Glutamatergic neuron (in vitro differentiated cells): ENCODE results near the gene GPR68. TPM values are rescaled to one million over a fixed set of nuclear protein-coding genes. Genes with fewer than 3 reads are reported as not detected.

Source experiments
- DNase-seq: peaks from one replicate; pipeline ENCODE4 v3.0.0; 2022
- H3K27ac Mint-ChIP-seq: one replicate; pipeline ENCODE4 v1.8.0; 2020; ENCODE audit warnings: mild to moderate bottlenecking, mixed read lengths, inconsistent platforms; ENCODE audit not compliant: unreplicated experiment
- H3K27me3 Mint-ChIP-seq: one replicate; pipeline ENCODE4 v1.8.0; 2020; ENCODE audit warnings: mild to moderate bottlenecking, moderate library complexity, mixed read lengths, inconsistent platforms; ENCODE audit not compliant: unreplicated experiment
- H3K36me3 Mint-ChIP-seq: one replicate; pipeline ENCODE4 v1.8.0; 2020; ENCODE audit warnings: mild to moderate bottlenecking, mixed read lengths, inconsistent platforms; ENCODE audit not compliant: unreplicated experiment
- H3K4me1 Mint-ChIP-seq: one replicate; pipeline ENCODE4 v1.8.0; 2020; ENCODE audit warnings: mild to moderate bottlenecking, low read depth, mixed read lengths, inconsistent platforms; ENCODE audit not compliant: unreplicated experiment
- H3K4me3 Mint-ChIP-seq: one replicate; pipeline ENCODE4 v1.8.0; 2020; ENCODE audit warnings: mild to moderate bottlenecking, mixed read lengths, inconsistent platforms; ENCODE audit not compliant: unreplicated experiment
- H3K9me3 Mint-ChIP-seq: one replicate; pipeline ENCODE4 v1.8.0; 2020; ENCODE audit warnings: mild to moderate bottlenecking, moderate library complexity, mixed read lengths, inconsistent platforms; ENCODE audit not compliant: unreplicated experiment
- CTCF ChIP-seq: fragments of 200-600 bp; sonication (generic); IDR thresholded peaks from one replicate; pipeline ENCODE4 v1.5.0; 2021; ENCODE audit not compliant: partially characterized antibody, unreplicated experiment
- total RNA-seq: library from RNA; stranded (reverse); fragmentation: NEBNext Ultra II Directional; extraction: Animal tissue kit (Norgen Biotek cat#: 25700); gene quantifications from one replicate; pipeline ENCODE4 v1.2.1, GENCODE V29; 2021; ENCODE audit not compliant: unreplicated experiment

The GPR68 gene
- total RNA-seq, 1 donor from 2014 or later: not detected

GRCh38 chr14:91197631-91198030 lies 46.9 kb downstream of the GPR68 start:
- Mint-ChIP-seq H3K27ac (no peak overlapping the region), H3K9me3 (no peaks in the 10 kb centered on the region)

GRCh38 chr14:91195881-91196280 lies 48.6 kb downstream of the GPR68 start:
- no peak overlapping the region for H3K27ac Mint-ChIP-seq
- no peak overlapping the region for H3K4me3 Mint-ChIP-seq
- no peak for DNase-seq
- no peaks in the 10 kb centered on the region for H3K9me3 Mint-ChIP-seq
- no peaks in the 10 kb centered on the region for H3K4me1 Mint-ChIP-seq
- no peak for TF ChIP-seq CTCF
- H3K27me3 Mint-ChIP-seq: peaks cover 4% of the 10 kb centered on the region
- H3K36me3 Mint-ChIP-seq: peaks cover 4% of the 10 kb centered on the region

More at GRCh38 chr14:91197631-91198030, 46.9 kb downstream of the GPR68 start:
- Mint-ChIP-seq H3K4me1 (no peaks in the 10 kb centered on the region), H3K36me3 (peaks cover 8% of the 10 kb centered on the region), H3K27me3 (peaks cover 2% of the 10 kb centered on the region), H3K4me3 (no peak overlapping the region)
- TF ChIP-seq CTCF: no peak
- DNase-seq: no peak

GRCh38 chr14:91193069-91193468 lies 51.4 kb downstream of the GPR68 start:
- no peak for DNase-seq
- no peak overlapping the region for H3K27ac Mint-ChIP-seq
- no peak overlapping the region for H3K4me3 Mint-ChIP-seq
- peaks cover 3% of the 10 kb centered on the region for H3K9me3 Mint-ChIP-seq
- peaks cover 6% of the 10 kb centered on the region for H3K36me3 Mint-ChIP-seq
- no peak for TF ChIP-seq CTCF
- peaks cover 6% of the 10 kb centered on the region for H3K27me3 Mint-ChIP-seq
- no peaks in the 10 kb centered on the region for H3K4me1 Mint-ChIP-seq

GRCh38 chr14:91190853-91191252 lies 53.7 kb downstream of the GPR68 start:
- Mint-ChIP-seq H3K9me3 (peaks cover 5% of the 10 kb centered on the region), H3K36me3 (peaks cover 6% of the 10 kb centered on the region), H3K4me3 (no peak overlapping the region), H3K27ac (peak overlapping the region; percentile 29), H3K27me3 (peaks cover 4% of the 10 kb centered on the region), H3K4me1 (no peaks in the 10 kb centered on the region)
- no peak for DNase-seq
- TF ChIP-seq CTCF: no peak

GRCh38 chr14:91187271-91187670 lies 57.2 kb downstream of the GPR68 start:
- no peak for TF ChIP-seq CTCF
- Mint-ChIP-seq H3K27ac (no peak overlapping the region), H3K4me1 (no peaks in the 10 kb centered on the region), H3K4me3 (no peak overlapping the region), H3K36me3 (peaks cover 6% of the 10 kb centered on the region), H3K9me3 (peaks cover 5% of the 10 kb centered on the region), H3K27me3 (peaks cover 4% of the 10 kb centered on the region)
- no peak for DNase-seq
